ENCODE data around the gene SLC7A8.

SLC7A8 gene

GRCh38 chr14:23173796-23174195 is 9.7 kb downstream of the SLC7A8 start:
- no peak for TF ChIP-seq CTCF (IDR thresholded peaks at IDR 0.05; ENCODE audit: low read depth, low read length, missing control alignments)
- no peak overlapping the region for H3K4me3 ChIP-seq (replicated peaks; ENCODE audit: low read depth, low read length)
- no peak for DNase-seq (ENCODE audit: extremely low read depth, low read depth)

GRCh38 chr14:23173031-23173430 is 10.4 kb downstream of the SLC7A8 start:
- TF ChIP-seq CTCF (IDR thresholded peaks at IDR 0.05; ENCODE audit: low read depth, low read length, missing control alignments), result no peak
- no peak for DNase-seq (ENCODE audit: extremely low read depth, low read depth)
- H3K4me3 ChIP-seq (replicated peaks; ENCODE audit: low read depth, low read length), result no peak overlapping the region

- TF ChIP-seq CTCF (IDR thresholded peaks at IDR 0.05; ENCODE audit: low read depth, low read length, missing control alignments), result no peak
- H3K4me3 ChIP-seq (replicated peaks; ENCODE audit: low read depth, low read length), result no peak overlapping the region
Observed at GRCh38 chr14:23172574-23172973, 10.9 kb downstream of the SLC7A8 start.

GRCh38 chr14:23172096-23172495 is 11.4 kb downstream of the SLC7A8 start:
- no peak for TF ChIP-seq CTCF (IDR thresholded peaks at IDR 0.05; ENCODE audit: low read depth, low read length, missing control alignments)
- DNase-seq (ENCODE audit: extremely low read depth, low read depth), result no peak

More at GRCh38 chr14:23172574-23172973, 10.9 kb downstream of the SLC7A8 start:
- DNase-seq (ENCODE audit: extremely low read depth, low read depth), result no peak

GRCh38 chr14:23171222-23171975 is 12.1 kb downstream of the SLC7A8 start:
- no peak for DNase-seq (ENCODE audit: extremely low read depth, low read depth)
- TF ChIP-seq CTCF (IDR thresholded peaks at IDR 0.05; ENCODE audit: low read depth, low read length, missing control alignments), result no peak
- H3K4me3 ChIP-seq (replicated peaks; ENCODE audit: low read depth, low read length), result no peak overlapping the region

More at GRCh38 chr14:23172096-23172495, 11.4 kb downstream of the SLC7A8 start:
- no peak overlapping the region for H3K4me3 ChIP-seq (replicated peaks; ENCODE audit: low read depth, low read length)

- H3K4me3 ChIP-seq (replicated peaks; ENCODE audit: low read depth, low read length), result no peak overlapping the region
- no peak for DNase-seq (ENCODE audit: extremely low read depth, low read depth)
- TF ChIP-seq CTCF (IDR thresholded peaks at IDR 0.05; ENCODE audit: low read depth, low read length, missing control alignments), result no peak
Observed at GRCh38 chr14:23169622-23170021, 13.8 kb downstream of the SLC7A8 start.
